ENCODE measurements around the gene DEDD2.

Gene DEDD2

DNA sequence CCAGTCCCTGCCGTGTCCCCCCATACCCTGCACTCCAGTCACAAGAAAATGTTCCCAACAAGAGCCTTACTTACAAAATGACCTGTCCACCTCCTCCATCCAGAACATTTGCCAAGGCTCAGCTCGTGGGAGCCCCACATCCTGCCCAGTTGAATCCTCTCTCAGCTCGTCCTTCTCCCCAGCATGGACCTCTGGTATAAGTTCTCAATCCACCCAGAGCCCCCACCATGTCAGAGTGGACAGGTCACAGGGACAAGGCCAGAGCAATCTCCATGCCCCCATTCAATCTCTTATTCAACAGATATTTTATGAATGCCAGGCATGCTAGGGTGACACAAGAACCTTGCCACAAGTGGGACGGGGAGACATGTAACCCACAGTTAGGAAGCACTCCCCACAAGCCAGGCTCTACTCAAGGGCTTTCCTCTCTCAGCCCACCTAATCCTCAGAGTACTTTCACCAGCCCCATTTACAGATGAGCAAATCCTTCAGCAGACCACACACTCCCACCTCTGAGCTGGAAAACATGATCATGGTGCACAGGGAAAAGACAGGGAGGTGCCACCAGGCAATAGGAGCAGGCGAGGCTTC is 15.1 kb downstream of the DEDD2 start:
- DNase-seq (ENCODE audit: insufficient read length, low spot score) (no peak), FAIRE-seq (no peak)
- TF ChIP-seq POLR2A (IDR thresholded peaks at IDR 0.05; ENCODE audit: low read depth, low read length) = no peak

DNA sequence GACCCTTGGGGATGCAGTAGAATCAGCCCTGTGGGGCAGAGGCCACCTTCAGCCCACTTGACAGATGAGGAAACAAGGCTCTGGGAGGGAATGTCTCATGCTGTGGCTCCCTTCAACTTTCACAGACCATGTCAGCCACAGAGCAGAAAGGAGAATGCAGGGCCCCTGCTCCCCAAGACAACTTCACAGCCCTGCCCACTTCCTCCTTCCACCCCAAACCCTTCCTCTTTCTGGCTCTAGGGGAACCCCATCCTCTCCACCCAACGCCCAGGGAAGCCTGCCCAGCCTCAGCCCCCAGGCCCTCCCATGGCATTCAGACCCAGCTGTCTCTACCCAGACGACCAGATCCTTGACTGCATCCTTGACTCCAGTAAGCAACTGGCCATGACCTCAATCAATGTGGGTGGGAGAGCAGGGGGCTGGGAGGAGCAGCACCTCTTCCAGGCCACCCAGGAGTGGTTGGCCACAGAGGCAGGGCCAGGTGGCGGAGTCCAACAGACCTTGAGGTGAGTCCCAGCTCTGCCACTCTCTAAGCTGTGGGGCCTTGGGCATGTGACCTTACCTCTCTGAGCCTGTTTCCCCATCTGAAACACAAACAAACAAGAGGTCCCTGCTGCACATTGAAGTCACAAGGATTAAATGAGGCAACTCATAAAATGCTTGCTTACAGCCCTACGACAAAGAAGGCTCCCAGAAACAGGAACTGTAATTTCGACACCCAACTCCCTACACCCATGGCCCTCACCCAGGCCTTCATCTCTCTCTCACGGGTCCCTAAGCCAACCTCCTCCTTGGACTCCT is 15.8 kb downstream of the DEDD2 start:
- FAIRE-seq (no peak), DNase-seq (ENCODE audit: insufficient read length, low spot score) (no peak)
- TF ChIP-seq POLR2A (IDR thresholded peaks at IDR 0.05; ENCODE audit: low read depth, low read length) = no peak

DNA sequence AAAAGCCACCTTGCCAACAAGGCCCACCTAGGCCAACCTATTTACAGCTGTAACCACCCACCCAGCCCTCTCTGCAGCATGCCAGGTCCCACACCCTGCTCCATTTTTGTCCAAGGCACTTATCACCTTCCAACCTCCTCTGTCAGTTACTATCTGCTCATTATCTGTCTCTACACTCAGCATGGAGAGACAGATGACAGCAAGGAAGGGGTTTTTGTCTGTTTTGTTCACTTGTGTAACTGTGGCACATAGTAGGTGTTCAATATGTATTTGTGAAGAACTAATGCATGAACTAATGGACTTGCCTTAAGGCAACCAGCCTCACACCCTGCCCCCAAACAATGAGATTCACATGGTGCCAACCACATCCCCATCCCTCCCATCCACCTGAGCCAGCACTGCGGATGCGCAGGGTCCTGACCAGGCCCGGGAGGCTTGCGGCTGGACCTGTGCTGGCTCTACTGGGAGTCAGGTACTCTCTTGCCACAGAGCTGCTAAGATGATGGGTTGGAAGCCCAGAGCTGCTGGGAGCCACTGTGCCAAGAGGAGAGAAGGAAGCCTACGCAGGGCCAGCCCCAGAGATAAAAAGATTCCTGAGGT is 17.3 kb downstream of the DEDD2 start:
- DNase-seq (ENCODE audit: insufficient read length, low spot score) = no peak
- no peak for FAIRE-seq
- no peak for TF ChIP-seq POLR2A (IDR thresholded peaks at IDR 0.05; ENCODE audit: low read depth, low read length)

- no peak for FAIRE-seq
Observed at GRCh38 chr19:42199440-42200115, 17.9 kb downstream of the DEDD2 start.

DNA sequence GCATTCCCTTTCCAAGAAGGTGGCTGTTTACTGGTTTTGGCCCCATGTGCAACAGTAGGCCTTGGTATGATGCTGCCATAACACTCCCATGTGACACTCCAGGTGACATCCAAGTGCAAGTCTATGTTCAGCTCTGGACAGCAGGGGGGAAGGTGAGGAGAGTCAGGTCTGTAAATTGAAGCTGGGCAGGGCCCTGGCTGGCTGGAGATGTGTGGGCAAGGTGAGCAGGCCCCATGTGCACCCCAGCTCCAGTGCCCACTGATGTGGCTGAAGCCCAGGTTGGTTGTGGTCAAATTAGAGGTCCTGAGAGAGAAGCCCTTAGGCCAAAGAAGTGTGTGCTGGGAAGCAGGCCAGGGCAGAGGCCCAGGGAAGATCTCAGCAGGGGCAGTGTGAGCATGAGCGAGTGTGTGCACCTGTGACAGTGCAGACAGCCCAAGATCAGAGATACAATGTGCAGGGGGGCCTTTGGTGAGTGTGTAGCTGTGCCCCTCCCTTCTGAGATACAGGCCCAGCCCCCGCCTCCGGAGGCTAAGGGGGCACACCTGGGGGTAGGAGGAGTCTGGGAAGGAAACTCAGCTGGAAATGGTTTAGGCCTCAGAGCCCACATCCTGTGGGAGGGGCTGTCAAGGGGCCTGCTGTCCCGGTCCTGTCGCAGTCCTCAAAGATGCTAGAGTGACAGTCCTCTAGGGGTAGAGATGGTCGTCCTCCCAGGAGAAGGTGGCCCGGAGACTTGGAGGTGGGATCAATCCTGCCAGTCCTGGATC is 18.6 kb downstream of the DEDD2 start:
- no peak for DNase-seq (ENCODE audit: insufficient read length, low spot score)
- TF ChIP-seq POLR2A (IDR thresholded peaks at IDR 0.05; ENCODE audit: low read depth, low read length) = no peak
- no peak for FAIRE-seq

More at GRCh38 chr19:42199440-42200115, 17.9 kb downstream of the DEDD2 start:
- TF ChIP-seq POLR2A (IDR thresholded peaks at IDR 0.05; ENCODE audit: low read depth, low read length) = no peak
- DNase-seq (ENCODE audit: insufficient read length, low spot score) = no peak

GRCh38 chr19:42197375-42197817 is 20.1 kb downstream of the DEDD2 start:
- no peak for TF ChIP-seq POLR2A (IDR thresholded peaks at IDR 0.05; ENCODE audit: low read depth, low read length)
- DNase-seq (ENCODE audit: insufficient read length, low spot score) = no peak
- FAIRE-seq = no peak

DNA sequence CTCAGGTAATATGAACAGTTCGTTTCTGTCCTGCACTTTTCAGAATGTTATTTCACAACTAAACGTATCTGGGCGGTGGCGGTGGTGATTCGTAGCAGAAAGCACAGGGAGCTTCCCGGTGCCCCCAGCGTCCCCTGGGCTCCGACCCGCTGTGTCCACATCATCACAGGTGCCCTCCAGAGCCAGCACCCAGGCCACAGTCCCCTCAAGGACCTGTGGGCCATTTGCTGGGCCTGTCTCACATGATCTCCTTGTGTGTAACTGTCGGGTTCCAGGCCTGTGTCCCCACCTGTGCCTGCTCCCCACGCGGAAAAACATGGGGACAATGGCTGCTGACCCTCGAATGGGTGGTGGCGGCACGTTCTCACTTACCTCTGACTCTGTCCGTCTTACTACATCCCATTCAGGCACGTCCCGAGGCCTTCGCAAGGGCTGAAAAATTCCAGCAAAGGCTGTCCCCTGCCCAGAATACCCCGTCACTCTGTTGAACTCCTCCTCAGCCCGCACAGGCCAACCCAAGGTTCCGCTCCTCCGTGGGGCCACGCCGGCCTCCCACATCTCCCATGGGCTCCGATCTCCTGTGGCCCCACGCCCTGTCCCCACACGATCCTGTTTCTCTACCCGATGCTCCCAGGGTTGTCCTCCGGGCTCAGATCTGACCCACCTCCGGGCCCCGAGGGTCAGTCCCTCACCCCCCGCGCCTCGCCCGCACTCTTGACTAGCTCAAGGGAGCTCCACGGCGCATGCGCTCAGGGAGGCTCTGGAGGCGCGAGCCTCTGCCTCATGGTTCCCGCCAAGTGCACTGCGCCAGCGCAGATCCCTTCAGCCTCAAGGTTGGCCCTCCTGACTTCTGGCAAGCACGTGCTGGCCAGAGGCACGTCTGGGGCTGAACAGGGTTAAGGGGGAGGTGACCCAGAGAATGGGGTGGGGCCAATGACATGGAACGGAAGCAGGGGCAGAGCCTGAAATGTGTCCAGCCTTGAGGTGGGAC is 21.2 kb downstream of the DEDD2 start:
- TF ChIP-seq POLR2A (IDR thresholded peaks at IDR 0.05; ENCODE audit: low read depth, low read length) = no peak
- FAIRE-seq (no peak), DNase-seq (ENCODE audit: insufficient read length, low spot score) (no peak)

GRCh38 chr19:42193706-42194105 is 23.8 kb downstream of the DEDD2 start:
- DNase-seq (ENCODE audit: insufficient read length, low spot score) = no peak
- TF ChIP-seq POLR2A (IDR thresholded peaks at IDR 0.05; ENCODE audit: low read depth, low read length) = no peak
- no peak for FAIRE-seq

DNA sequence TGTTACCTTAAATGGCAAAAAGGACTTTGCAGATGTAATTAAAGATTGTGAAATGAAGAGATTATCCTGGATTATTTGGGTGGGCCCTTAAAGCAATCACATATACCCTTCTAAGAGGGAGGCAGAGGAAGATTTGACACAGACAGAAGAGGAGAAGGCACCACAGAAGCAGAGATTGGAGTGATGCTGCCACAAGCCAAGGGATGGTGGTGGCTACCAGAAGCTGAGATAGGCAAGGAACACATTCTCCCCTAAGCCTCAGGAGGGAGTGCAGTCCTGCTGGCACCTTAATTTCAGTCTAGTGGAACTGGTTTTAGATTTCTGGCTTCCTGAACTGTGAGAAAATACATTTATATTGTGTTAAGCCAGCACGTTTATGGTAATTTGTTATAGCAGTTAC is 24.2 kb downstream of the DEDD2 start:
- no peak for DNase-seq (ENCODE audit: insufficient read length, low spot score)
- FAIRE-seq = no peak
- no peak for TF ChIP-seq POLR2A (IDR thresholded peaks at IDR 0.05; ENCODE audit: low read depth, low read length)

- DNase-seq (ENCODE audit: insufficient read length, low spot score) (peak; percentile 92), FAIRE-seq (peak; percentile 92)
- no peak for TF ChIP-seq POLR2A (IDR thresholded peaks at IDR 0.05; ENCODE audit: low read depth, low read length)
Observed at GRCh38 chr19:42191855-42192254, 25.6 kb downstream of the DEDD2 start.

- TF ChIP-seq POLR2A (IDR thresholded peaks at IDR 0.05; ENCODE audit: low read depth, low read length) = no peak
- DNase-seq (ENCODE audit: insufficient read length, low spot score) = no peak
- FAIRE-seq = no peak
Observed at GRCh38 chr19:42191330-42191729, 26.1 kb downstream of the DEDD2 start.

GRCh38 chr19:42189133-42189532 is 28.3 kb downstream of the DEDD2 start:
- DNase-seq (ENCODE audit: insufficient read length, low spot score) (no peak), FAIRE-seq (no peak)
- no peak for TF ChIP-seq POLR2A (IDR thresholded peaks at IDR 0.05; ENCODE audit: low read depth, low read length)

All from H54 (cell line).